Measurements from ENCODE around the gene ZNF286A.
"Not testable (repeated sequence)": the region's sequence is repeated elsewhere in the genome, so short reads cannot be mapped to it uniquely, and the experiment has no call there.

- not testable (repeated sequence) for TF ChIP-seq CTCF, POLR2A (IDR thresholded peaks at IDR 0.05)
These were observed 12.1 kb upstream of the ZNF286A start for GRCh38 chr17:15687494-15687893.
